WTC11 (cell line): ENCODE data around the gene RASL11B.

Experiments
- CBFB ChIP-seq: sonication (generic); formaldehyde crosslinking; IDR thresholded peaks from 2 replicates; pipeline ENCODE4 v1.8.1; 2022; ENCODE audit warnings: mild to moderate bottlenecking, low read depth, missing genetic modification reagents
- CREB1 ChIP-seq: sonication (generic); formaldehyde crosslinking; IDR thresholded peaks from 2 replicates; pipeline ENCODE4 v1.8.0; 2023; ENCODE audit warnings: mild to moderate bottlenecking, missing genetic modification reagents
- CTCF ChIP-seq: fragments of 200-600 bp; IDR thresholded peaks from 2 replicates; pipeline ENCODE4 v1.8.0; 2022; ENCODE audit warnings: antibody characterized with exemption
- JUN ChIP-seq: sonication (generic); formaldehyde crosslinking; IDR thresholded peaks from 2 replicates; pipeline ENCODE4 v1.8.0; 2023; ENCODE audit warnings: mild to moderate bottlenecking, missing genetic modification reagents
- NR3C1 ChIP-seq: sonication (generic); formaldehyde crosslinking; conservative IDR thresholded peaks from 2 replicates; pipeline ENCODE4 v1.8.1; 2023; ENCODE audit warnings: low read depth, mild to moderate bottlenecking, missing genetic modification reagents
- SP1 ChIP-seq: sonication (generic); formaldehyde crosslinking; conservative IDR thresholded peaks from 2 replicates; pipeline ENCODE4 v1.8.1; 2022; ENCODE audit warnings: missing genetic modification reagents
- STAT6 ChIP-seq: sonication (generic); formaldehyde crosslinking; conservative IDR thresholded peaks from 2 replicates; pipeline ENCODE4 v1.8.1; 2023; ENCODE audit warnings: mild to moderate bottlenecking, low read depth, missing genetic modification reagents, moderate library complexity
- USF1 ChIP-seq: sonication (generic); formaldehyde crosslinking; IDR thresholded peaks from 2 replicates; pipeline ENCODE4 v1.8.0; 2022; ENCODE audit warnings: mild to moderate bottlenecking, missing genetic modification reagents
- USF2 ChIP-seq: sonication (generic); formaldehyde crosslinking; IDR thresholded peaks from 2 replicates; pipeline ENCODE4 v1.8.1; 2023; ENCODE audit warnings: mild to moderate bottlenecking, missing genetic modification reagents, moderate library complexity
- ZBTB21 ChIP-seq: sonication (generic); formaldehyde crosslinking; IDR thresholded peaks from 2 replicates; pipeline ENCODE4 v1.8.1; 2023; ENCODE audit warnings: mild to moderate bottlenecking, missing genetic modification reagents, borderline replicate concordance
- ZNF138 ChIP-seq: sonication (generic); formaldehyde crosslinking; conservative IDR thresholded peaks from 2 replicates; pipeline ENCODE4 v1.8.1; 2022; ENCODE audit warnings: mild to moderate bottlenecking, moderate library complexity, missing genetic modification reagents
- ZNF281 ChIP-seq: sonication (generic); formaldehyde crosslinking; IDR thresholded peaks from 2 replicates; pipeline ENCODE4 v1.8.0; 2023; ENCODE audit warnings: mild to moderate bottlenecking, missing genetic modification reagents

- TF ChIP-seq CTCF (no peak), ZBTB21 (CRISPR knock-in tag) (no peak), CBFB (CRISPR knock-in tag) (no peak), STAT6 (CRISPR knock-in tag) (no peak), SP1 (no peak), JUN (CRISPR knock-in tag) (no peak), USF2 (CRISPR knock-in tag) (no peak), USF1 (no peak), ZNF281 (CRISPR knock-in tag) (no peak), CREB1 (no peak), NR3C1 (CRISPR knock-in tag) (no peak), ZNF138 (no peak)
These were observed 36.5 kb upstream of the RASL11B start for GRCh38 chr4:52825460-52826090.
